ENCODE measurements around the gene KIRREL3. TPM values are rescaled to one million over a fixed set of nuclear protein-coding genes. Genes with fewer than 3 reads are reported as not detected.

The KIRREL3 gene
- total RNA-seq, 1 donor from 2014 or later: 0.09 TPM

- intact Hi-C loops (cut with DNase I): no loop called here
- ATAC-seq (no peak), DNase-seq (ENCODE audit: low spot score) (no peak)
Observed at GRCh38 chr11:126446581-126446980, 554.0 kb downstream of the KIRREL3 start.

DNA sequence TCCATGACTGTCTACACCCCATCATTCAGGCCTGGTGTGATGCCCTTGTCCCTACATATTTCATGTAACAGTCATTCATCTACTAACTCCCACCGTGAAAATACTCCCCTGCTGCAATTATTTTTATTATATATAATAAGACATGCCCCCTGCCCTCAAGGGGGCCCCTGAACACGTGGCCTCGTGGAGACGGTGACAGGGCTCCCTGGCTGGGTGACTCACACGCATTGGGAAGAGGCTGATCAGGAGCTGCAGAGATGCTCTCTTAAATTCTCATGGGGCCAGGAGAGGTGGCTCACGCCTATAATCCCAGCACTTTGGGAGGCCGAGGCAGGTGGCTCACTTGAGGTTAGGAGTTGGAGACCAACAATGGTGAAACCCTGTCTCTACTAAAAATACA is 556.5 kb downstream of the KIRREL3 start:
- ATAC-seq: no peak
- intact Hi-C loops (cut with DNase I): no loop called here
- no peak for DNase-seq (ENCODE audit: low spot score)

- no peak for ATAC-seq
- no peak for DNase-seq (ENCODE audit: low spot score)
Observed at GRCh38 chr11:126443120-126443519, 557.5 kb downstream of the KIRREL3 start.

DNA sequence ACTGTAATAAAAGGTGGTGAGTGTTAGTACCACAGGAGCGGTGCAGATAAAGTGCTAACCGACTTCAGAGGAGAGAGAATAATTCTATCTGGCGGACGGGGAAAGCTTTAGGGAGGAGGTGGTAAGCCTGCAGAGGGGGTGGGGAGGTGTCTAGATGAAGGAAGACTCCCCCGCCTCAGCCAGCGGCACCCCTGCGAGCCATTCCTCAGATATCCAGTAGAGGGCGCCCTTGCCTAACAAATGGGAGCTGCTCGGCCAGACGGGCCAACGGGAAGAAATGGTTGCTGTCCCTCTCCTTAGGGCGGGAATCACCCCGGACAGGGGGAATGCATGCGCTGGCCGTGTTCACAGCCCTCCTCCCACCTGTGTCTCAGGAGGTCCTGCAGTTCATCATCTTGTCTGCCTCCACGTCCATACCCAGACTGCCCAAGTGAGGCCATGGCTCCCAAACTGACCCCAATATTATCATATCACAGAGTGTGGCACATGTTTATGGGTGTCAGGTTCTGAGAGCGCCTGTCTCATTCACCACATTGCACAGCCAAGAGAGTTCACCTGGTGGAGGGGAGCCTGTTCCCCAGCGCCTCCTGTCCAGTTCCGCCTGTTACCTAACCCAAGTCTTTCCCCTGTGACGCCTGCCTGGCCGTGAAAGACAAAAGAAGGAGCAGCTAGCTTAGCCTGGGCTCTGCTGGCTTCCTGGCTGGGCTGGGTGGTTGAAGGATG is 559.6 kb downstream of the KIRREL3 start:
- ATAC-seq: peak; percentile 81
- peak; percentile 88 for DNase-seq (ENCODE audit: low spot score)
- intact Hi-C loops (cut with DNase I): no loop called here

More at GRCh38 chr11:126443120-126443519, 557.5 kb downstream of the KIRREL3 start:
- intact Hi-C loops (cut with DNase I): no loop called here

GRCh38 chr11:126440276-126440675 is 560.3 kb downstream of the KIRREL3 start:
- intact Hi-C loops (cut with DNase I): no loop called here
- ATAC-seq (no peak), DNase-seq (ENCODE audit: low spot score) (no peak)

- ATAC-seq (no peak), DNase-seq (ENCODE audit: low spot score) (no peak)
- intact Hi-C loops (cut with DNase I): loop anchor here (5.0 to 10.0 kb wide), 2 partner anchors 44 to 906 kb away; no protein-coding TSS in a partner anchor
Observed at GRCh38 chr11:126438691-126439090, 561.9 kb downstream of the KIRREL3 start.

- DNase-seq (ENCODE audit: low spot score) (no peak), ATAC-seq (no peak)
- intact Hi-C loops (cut with DNase I): loop anchor here (5.0 to 10.0 kb wide), 2 partner anchors 44 to 907 kb away; no protein-coding TSS in a partner anchor
Observed at GRCh38 chr11:126438272-126438671, 562.3 kb downstream of the KIRREL3 start.

DNA sequence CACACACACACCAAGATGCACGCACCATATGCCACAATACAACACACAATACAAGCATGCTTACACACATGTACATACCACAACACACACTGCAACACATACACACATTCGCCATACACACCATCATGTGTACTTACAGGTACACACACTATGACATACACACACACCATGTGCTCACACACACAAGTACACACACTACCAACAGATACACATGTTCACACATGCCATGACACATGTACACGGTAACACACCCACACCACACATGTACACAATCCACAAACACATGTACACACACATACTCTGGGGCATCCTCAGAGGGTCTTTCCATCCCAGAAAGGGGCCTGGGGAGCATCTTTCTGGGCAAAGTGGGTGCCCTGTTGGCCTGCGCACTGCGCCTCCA is 562.8 kb downstream of the KIRREL3 start:
- ATAC-seq (no peak), DNase-seq (ENCODE audit: low spot score) (no peak)
- intact Hi-C loops (cut with DNase I): loop anchor here (5.0 to 10.0 kb wide), 2 partner anchors 45 to 907 kb away; no protein-coding TSS in a partner anchor

- intact Hi-C loops (cut with DNase I): loop anchor here (5.0 to 10.0 kb wide), 2 partner anchors 46 to 909 kb away; no protein-coding TSS in a partner anchor
- ATAC-seq: no peak
- no peak for DNase-seq (ENCODE audit: low spot score)
Observed at GRCh38 chr11:126436209-126436755, 564.3 kb downstream of the KIRREL3 start.

DNA sequence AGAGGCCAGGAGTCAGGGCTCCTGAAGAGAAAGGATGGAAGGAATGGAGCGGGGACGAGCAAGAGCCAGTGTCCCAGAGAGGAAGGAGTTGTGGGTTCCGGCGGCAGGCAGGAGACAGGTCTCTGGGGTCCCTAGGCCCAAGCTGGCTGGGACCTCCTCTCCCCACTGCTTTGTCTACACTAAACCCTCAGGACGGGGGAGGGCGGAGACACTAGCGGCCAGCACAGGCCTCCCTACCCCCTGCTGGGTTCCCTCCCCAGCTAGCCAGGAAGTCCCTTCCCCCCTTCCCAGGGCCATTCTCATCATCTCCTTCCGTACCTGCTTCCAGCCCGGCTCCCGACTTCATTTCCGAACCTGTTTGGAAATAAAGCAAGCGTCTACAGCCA is 565.6 kb downstream of the KIRREL3 start:
- DNase-seq (ENCODE audit: low spot score): no peak
- no peak for ATAC-seq
- intact Hi-C loops (cut with DNase I): loop anchor here (5.0 to 10.0 kb wide), 3 partner anchors 47 to 910 kb away; no protein-coding TSS in a partner anchor

GRCh38 chr11:126433989-126434949 is 566.3 kb downstream of the KIRREL3 start:
- intact Hi-C loops (cut with DNase I): loop anchor here (5.0 to 10.0 kb wide), 2 partner anchors 117 to 911 kb away; no protein-coding TSS in a partner anchor
- DNase-seq (ENCODE audit: low spot score) (no peak), ATAC-seq (no peak)

- intact Hi-C loops (cut with DNase I): loop anchor here (5.0 to 10.0 kb wide), 2 partner anchors 116 to 911 kb away; no protein-coding TSS in a partner anchor
- no peak for ATAC-seq
- no peak for DNase-seq (ENCODE audit: low spot score)
Observed at GRCh38 chr11:126433244-126433846, 567.2 kb downstream of the KIRREL3 start.

DNA sequence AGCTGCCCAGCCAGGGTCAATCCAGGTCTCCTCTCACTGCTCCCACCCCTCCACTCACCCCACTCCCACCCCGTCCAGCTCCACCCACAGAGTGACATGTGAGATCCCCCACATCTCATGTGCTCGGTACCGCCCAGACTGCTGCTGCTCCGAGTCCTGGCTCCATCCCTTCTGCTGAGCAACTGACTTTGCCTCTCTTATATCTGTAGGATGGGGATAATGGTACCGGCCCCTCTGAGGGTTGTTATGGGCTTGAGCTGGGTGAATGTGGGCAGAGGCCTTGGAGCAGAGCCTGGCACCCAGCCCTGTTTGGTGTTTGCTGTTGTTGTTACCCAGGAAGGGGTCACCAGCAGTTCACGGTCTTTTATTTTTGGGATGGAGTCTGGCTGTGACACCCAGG is 568.0 kb downstream of the KIRREL3 start:
- peak; percentile 31 for ATAC-seq
- intact Hi-C loops (cut with DNase I): loop anchor here (5.0 to 10.0 kb wide), 2 partner anchors 115 to 912 kb away; no protein-coding TSS in a partner anchor
- no peak for DNase-seq (ENCODE audit: low spot score)

- intact Hi-C loops (cut with DNase I): loop anchor here (5.0 to 10.0 kb wide), 2 partner anchors 115 to 913 kb away; no protein-coding TSS in a partner anchor
- ATAC-seq: peak; percentile 1
- DNase-seq (ENCODE audit: low spot score): no peak
Observed at GRCh38 chr11:126432065-126432461, 568.5 kb downstream of the KIRREL3 start.

- ATAC-seq (peak; percentile 64), DNase-seq (ENCODE audit: low spot score) (no peak)
- intact Hi-C loops (cut with DNase I): loop anchor here (5.0 to 10.0 kb wide), 2 partner anchors 114 to 913 kb away; no protein-coding TSS in a partner anchor
Observed at GRCh38 chr11:126431401-126432064, 569.0 kb downstream of the KIRREL3 start.

DNA sequence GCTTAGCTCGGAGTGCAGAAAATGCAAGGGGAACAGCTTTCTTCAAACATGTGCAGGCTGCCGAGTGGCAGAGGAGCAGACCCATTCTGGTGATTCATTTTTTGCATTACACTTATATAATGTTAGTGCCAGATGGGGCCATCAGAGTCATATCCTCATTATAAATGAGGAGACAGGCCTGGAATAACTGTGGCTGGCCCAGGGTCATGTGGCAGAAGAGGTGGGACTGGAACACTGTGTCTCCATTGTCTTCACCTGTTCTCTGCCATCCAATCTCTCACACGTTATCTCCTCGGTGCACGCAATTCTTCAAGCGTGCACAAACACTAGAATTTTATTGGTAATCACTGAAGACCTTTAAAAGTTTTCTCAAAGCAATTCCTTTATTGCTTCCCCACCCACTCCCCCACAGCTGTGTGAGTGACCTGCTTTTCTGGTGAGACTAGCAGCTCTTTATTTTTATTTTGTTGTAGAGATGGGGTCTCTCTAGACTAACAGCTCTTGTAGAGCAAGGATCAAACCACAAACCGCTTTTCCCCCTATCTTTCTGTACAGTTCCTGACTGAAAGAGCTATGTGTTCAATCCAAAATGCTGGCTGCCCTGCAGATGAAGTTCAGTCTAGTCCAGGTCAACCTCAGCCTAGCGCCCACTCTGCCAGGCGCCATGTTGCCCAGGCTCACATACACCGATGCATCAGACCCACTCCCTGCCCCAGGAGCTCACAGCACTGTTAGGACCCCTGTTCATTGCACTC is 569.8 kb downstream of the KIRREL3 start:
- intact Hi-C loops (cut with DNase I): loop anchor here (5.0 to 10.0 kb wide), 2 partner anchors 113 to 914 kb away; no protein-coding TSS in a partner anchor
- DNase-seq (ENCODE audit: low spot score): no peak
- no peak for ATAC-seq

Measured in sciatic nerve (tissue), 2 donors.